GM12872 (cell line): ENCODE measurements around the gene PLEKHH3.

Experiments
- CTCF ChIP-seq: IDR thresholded peaks from 3 replicates; pipeline ENCODE4 v1.5.1; 2011; ENCODE audit warnings: low read depth, mild to moderate bottlenecking, low read length, moderate library complexity; ENCODE audit not compliant: insufficient read depth

The PLEKHH3 gene

GRCh38 chr17:42695500-42695899, 18.7 kb upstream of the PLEKHH3 start:
- TF ChIP-seq CTCF: no peak

- TF ChIP-seq CTCF: no peak
These were observed 17.7 kb upstream of the PLEKHH3 start for GRCh38 chr17:42694524-42694923.

- no peak for TF ChIP-seq CTCF
These were observed 15.7 kb upstream of the PLEKHH3 start for GRCh38 chr17:42692489-42692888.

- TF ChIP-seq CTCF: no peak
These were observed 14.3 kb upstream of the PLEKHH3 start for GRCh38 chr17:42691021-42691545.

GRCh38 chr17:42690596-42690995, 13.8 kb upstream of the PLEKHH3 start:
- no peak for TF ChIP-seq CTCF

- no peak for TF ChIP-seq CTCF
These were observed 11.0 kb upstream of the PLEKHH3 start for GRCh38 chr17:42687707-42688320.

GRCh38 chr17:42686520-42687128, 9.8 kb upstream of the PLEKHH3 start:
- TF ChIP-seq CTCF: no peak
